ENCODE data around the gene LONRF2. TPM values are rescaled to one million over a fixed set of nuclear protein-coding genes. Genes with fewer than 3 reads are reported as not detected.

Gene LONRF2
- total RNA-seq, 3 donors from 2014 or later = 5.1 to 24.9 (median 19.9) TPM

GRCh38 chr2:100254646-100255210 is 67.6 kb downstream of the LONRF2 start:
- TF ChIP-seq POLR2A (IDR thresholded peaks at IDR 0.05) (no peak), CTCF (IDR thresholded peaks at IDR 0.05) (no peak), POLR2AphosphoS5 (IDR thresholded peaks at IDR 0.05) (no peak)
- Histone ChIP-seq H3K9me3 (no peaks in the 10 kb centered on the region), H3K4me1 (no peaks in the 10 kb centered on the region), H3K27me3 (no peaks in the 10 kb centered on the region), H3K27ac (no peak overlapping the region), H3K4me3 (no peak overlapping the region), H3K36me3 (no peaks in the 10 kb centered on the region)
- no peak for DNase-seq (ENCODE audit: low spot score in 2 of 2)
- intact Hi-C loops (cut with DNase I; ENCODE audit: low total_unique reads) = loop anchor here (5.0 kb wide), 1 partner anchor 697 kb away; no protein-coding TSS in a partner anchor

GRCh38 chr2:100253786-100254185 is 68.5 kb downstream of the LONRF2 start:
- TF ChIP-seq POLR2AphosphoS5 (IDR thresholded peaks at IDR 0.05) (no peak), POLR2A (IDR thresholded peaks at IDR 0.05) (no peak), CTCF (IDR thresholded peaks at IDR 0.05) (no peak)
- no peaks in the 10 kb centered on the region for H3K36me3 ChIP-seq
- intact Hi-C loops (cut with DNase I; ENCODE audit: low total_unique reads) = no loop called here

GRCh38 chr2:100252811-100253698 is 69.2 kb downstream of the LONRF2 start:
- intact Hi-C loops (cut with DNase I; ENCODE audit: low total_unique reads) = no loop called here
- no peak overlapping the region for H3K27ac ChIP-seq
- H3K27me3 ChIP-seq = no peaks in the 10 kb centered on the region
- H3K4me1 ChIP-seq = no peaks in the 10 kb centered on the region
- no peak for TF ChIP-seq CTCF (IDR thresholded peaks at IDR 0.05)
- no peak for TF ChIP-seq POLR2AphosphoS5 (IDR thresholded peaks at IDR 0.05)
- TF ChIP-seq POLR2A (IDR thresholded peaks at IDR 0.05) = no peak
- H3K36me3 ChIP-seq = no peaks in the 10 kb centered on the region
- DNase-seq (ENCODE audit: low spot score in 2 of 2) = no peak
- H3K4me3 ChIP-seq = no peak overlapping the region
- no peaks in the 10 kb centered on the region for H3K9me3 ChIP-seq

More at GRCh38 chr2:100253786-100254185, 68.5 kb downstream of the LONRF2 start:
- Histone ChIP-seq H3K27me3 (no peaks in the 10 kb centered on the region), H3K4me1 (no peaks in the 10 kb centered on the region), H3K4me3 (no peak overlapping the region), H3K27ac (no peak overlapping the region), H3K9me3 (no peaks in the 10 kb centered on the region)
- no peak for DNase-seq (ENCODE audit: low spot score in 2 of 2)

- no peak for DNase-seq (ENCODE audit: low spot score in 2 of 2)
- intact Hi-C loops (cut with DNase I; ENCODE audit: low total_unique reads) = no loop called here
- no peaks in the 10 kb centered on the region for H3K4me1 ChIP-seq
Measured at GRCh38 chr2:100250645-100251044, 71.7 kb downstream of the LONRF2 start.

More at GRCh38 chr2:100250645-100251044, 71.7 kb downstream of the LONRF2 start:
- no peak overlapping the region for H3K4me3 ChIP-seq
- H3K9me3 ChIP-seq = no peaks in the 10 kb centered on the region
- H3K36me3 ChIP-seq = no peaks in the 10 kb centered on the region
- TF ChIP-seq POLR2AphosphoS5 (IDR thresholded peaks at IDR 0.05) = no peak
- TF ChIP-seq CTCF (IDR thresholded peaks at IDR 0.05) = no peak
- no peak for TF ChIP-seq POLR2A (IDR thresholded peaks at IDR 0.05)
- H3K27me3 ChIP-seq = no peaks in the 10 kb centered on the region
- no peak overlapping the region for H3K27ac ChIP-seq

Data from breast epithelium (tissue), 4 donors.